H1 (cell line): ENCODE measurements around the gene CFAP161. TPM values are rescaled to one million over a fixed set of nuclear protein-coding genes. Genes with fewer than 3 reads are reported as not detected.

Experiments used
- CTCF ChIA-PET: fragments of 300-600 bp; sonication (Branson Sonifier 250); formaldehyde crosslinking; loops from one replicate; lab custom pipeline; 2021; ENCODE audit not compliant: partially characterized antibody; lab: Charles Lee
- POLR2A ChIA-PET: fragments of 300-600 bp; sonication (Branson Sonifier 250); formaldehyde crosslinking; loops from one replicate; lab custom pipeline; 2021; ENCODE audit warnings: inconsistent platforms; ENCODE audit not compliant: partially characterized antibody; lab: Charles Lee
- DNase-seq, 2 experiments: peaks; one replicate each; pipeline versions ENCODE4 v3.0.0 to v3.0.0-alpha.2; 2010 to 2022; ENCODE audit warnings: low spot score in 2 of 2, low read depth in 1 of 2, mixed read lengths in 1 of 2
- FAIRE-seq: peaks from 2 replicates; lab custom pipeline; 2011; peaks lifted over from hg19 to GRCh38; lab: Jason Lieb, UNC
- H2AFZ ChIP-seq: 2 replicates; pipeline ENCODE4 v1.8.1; 2012; ENCODE audit warnings: low read length, inconsistent platforms
- H2AK5ac ChIP-seq: 2 replicates; pipeline ENCODE4 v1.6.1; 2013; ENCODE audit warnings: low read depth, low read length
- H2BK120ac ChIP-seq: replicated peaks from 2 replicates; pipeline ENCODE3; 2013; ENCODE audit warnings: low read depth, low read length, inconsistent platforms
- H2BK12ac ChIP-seq: 2 replicates; pipeline ENCODE4 v1.6.1; 2013; ENCODE audit warnings: low read depth, low read length
- H2BK15ac ChIP-seq: 2 replicates; pipeline ENCODE4 v1.6.1; 2013; ENCODE audit warnings: low read length
- H2BK20ac ChIP-seq: 2 replicates; pipeline ENCODE4 v1.6.1; 2013; ENCODE audit warnings: low read length
- H2BK5ac ChIP-seq: 2 replicates; pipeline ENCODE4 v1.6.1; 2013; ENCODE audit warnings: low read depth, low read length
- H3K14ac ChIP-seq: 2 replicates; pipeline ENCODE4 v1.6.1; 2013; ENCODE audit warnings: inconsistent platforms; ENCODE audit not compliant: insufficient read length
- H3K18ac ChIP-seq: 2 replicates; pipeline ENCODE4 v1.6.1; 2013; ENCODE audit warnings: low read length; ENCODE audit errors: extremely low read depth
- H3K23ac ChIP-seq: 2 replicates; pipeline ENCODE4 v1.6.1; 2013; ENCODE audit warnings: inconsistent platforms; ENCODE audit not compliant: insufficient read length
- H3K23me2 ChIP-seq: 2 replicates; pipeline ENCODE4 v1.6.1; 2013; ENCODE audit warnings: low read depth, low read length
- H3K27ac ChIP-seq: 2 replicates; pipeline ENCODE4 v1.6.1; 2011; ENCODE audit warnings: low read depth, low read length, inconsistent platforms
- H3K27me3 ChIP-seq, 4 experiments: replicated peaks in 1 of 4; 1 replicate in 1 of 4; 2 replicates in 3 of 4; pipeline versions ENCODE4 v1.6.1 to v1.8.1; 2011 to 2013; ENCODE audit warnings: low read length in 3 of 4, mild to moderate bottlenecking in 3 of 4, inconsistent platforms in 2 of 4, mixed read lengths in 2 of 4, moderate library complexity in 1 of 4; ENCODE audit not compliant: control insufficient read depth in 3 of 4, insufficient read depth in 3 of 4; ENCODE audit errors: extremely low read depth in 1 of 4
- H3K36me3 ChIP-seq, 4 experiments: 2 replicates each; pipeline versions ENCODE4 v1.6.1 to v1.8.1; 2011 to 2013; ENCODE audit warnings: mild to moderate bottlenecking in 4 of 4, low read length in 3 of 4, moderate library complexity in 2 of 4, control low read depth in 1 of 4, inconsistent platforms in 1 of 4; ENCODE audit not compliant: insufficient read depth in 4 of 4, control insufficient read depth in 2 of 4
- H3K4ac ChIP-seq: replicated peaks from 2 replicates; pipeline ENCODE3; 2013; ENCODE audit warnings: low read length, low read depth, mixed read lengths, inconsistent platforms; ENCODE audit not compliant: insufficient read length
- H3K4me1 ChIP-seq, 4 experiments: replicated peaks in 1 of 4; 1 replicate in 1 of 4; 2 replicates in 3 of 4; pipeline versions ENCODE4 v1.6.1 to v1.8.1; 2011 to 2013; ENCODE audit warnings: low read length in 3 of 4, inconsistent platforms in 2 of 4, mixed read lengths in 1 of 4; ENCODE audit not compliant: insufficient read depth in 4 of 4, control insufficient read depth in 3 of 4
- H3K4me2 ChIP-seq, 2 experiments: 2 replicates each; pipeline versions ENCODE4 v1.6.1 to v1.8.1; 2011 to 2013; ENCODE audit warnings: low read depth in 2 of 2, low read length in 2 of 2, control low read depth in 1 of 2, inconsistent platforms in 1 of 2, mild to moderate bottlenecking in 1 of 2; ENCODE audit not compliant: insufficient read depth in 1 of 2
- H3K4me3 ChIP-seq, 4 experiments: fragments of 200-600, 300-600 bp in 1 of 4; sonication (generic), shearing (Covaris generic), sonication (Bioruptor Twin) in 1 of 4; 2 replicates each; pipeline versions ENCODE4 v1.5.1 to v1.8.1; 2011 to 2016; ENCODE audit warnings: low read length in 4 of 4, low read depth in 3 of 4, control low read depth in 2 of 4, inconsistent platforms in 2 of 4, mild to moderate bottlenecking in 2 of 4, mixed read lengths in 1 of 4, moderate library complexity in 1 of 4; ENCODE audit not compliant: insufficient read depth in 2 of 4; ENCODE audit errors: extremely low read depth in 1 of 4
- H3K56ac ChIP-seq: replicated peaks from 2 replicates; pipeline ENCODE3; 2013; ENCODE audit warnings: low read depth, mild to moderate bottlenecking, mixed read lengths, low read length, inconsistent platforms; ENCODE audit not compliant: insufficient read length
- H3K79me1 ChIP-seq: 2 replicates; pipeline ENCODE4 v1.6.1; 2013; ENCODE audit warnings: low read depth, low read length, control low read depth
- H3K79me2 ChIP-seq, 2 experiments: 2 replicates each; pipeline versions ENCODE4 v1.6.1 to v1.8.1; 2012 to 2013; ENCODE audit warnings: low read length in 2 of 2, mild to moderate bottlenecking in 2 of 2, inconsistent platforms in 1 of 2; ENCODE audit not compliant: insufficient read depth in 2 of 2, control insufficient read depth in 1 of 2
- H3K9ac ChIP-seq, 4 experiments: replicated peaks in 1 of 4; 1 replicate in 1 of 4; 2 replicates in 3 of 4; pipeline versions ENCODE4 v1.6.1 to v1.8.1; 2011 to 2013; ENCODE audit warnings: low read depth in 3 of 4, low read length in 3 of 4, control low read depth in 2 of 4, mild to moderate bottlenecking in 2 of 4, moderate library complexity in 2 of 4, inconsistent platforms in 1 of 4; ENCODE audit errors: extremely low read depth in 1 of 4
- H3K9me3 ChIP-seq, 2 experiments: 2 replicates each; pipeline versions ENCODE4 v1.6.1 to v1.8.1; 2012 to 2013; ENCODE audit warnings: mild to moderate bottlenecking in 2 of 2, moderate library complexity in 2 of 2, control low read depth in 1 of 2, inconsistent platforms in 1 of 2, low read depth in 1 of 2, low read length in 1 of 2, mixed read lengths in 1 of 2; ENCODE audit not compliant: insufficient read depth in 2 of 2
- H4K20me1 ChIP-seq, 2 experiments: replicated peaks in 1 of 2; 2 replicates each; pipeline versions ENCODE3 to v1.8.1; 2011 to 2013; ENCODE audit warnings: inconsistent platforms in 2 of 2, low read length in 2 of 2, mild to moderate bottlenecking in 1 of 2; ENCODE audit not compliant: insufficient read depth in 2 of 2, control insufficient read depth in 1 of 2
- H4K5ac ChIP-seq: 2 replicates; pipeline ENCODE4 v1.6.1; 2013; ENCODE audit warnings: low read length, low read depth, mixed read lengths, inconsistent platforms; ENCODE audit not compliant: insufficient read length
- H4K8ac ChIP-seq: 2 replicates; pipeline ENCODE4 v1.8.0; 2013; ENCODE audit warnings: mild to moderate bottlenecking, moderate library complexity, low read length, inconsistent platforms; ENCODE audit not compliant: insufficient read depth; ENCODE audit errors: extremely low read depth
- H4K91ac ChIP-seq: replicated peaks from 2 replicates; pipeline ENCODE3; 2013; ENCODE audit warnings: low read length, mixed read lengths, inconsistent platforms; ENCODE audit not compliant: insufficient read length
- NRF1 ChIP-seq: IDR thresholded peaks from 2 replicates; pipeline ENCODE4 v1.6.1; 2011; ENCODE audit warnings: mild to moderate bottlenecking, low read depth, low read length, improper control_type of control experiment
- TBP ChIP-seq: IDR thresholded peaks from 2 replicates; pipeline ENCODE4 v1.6.1; 2011; ENCODE audit warnings: low read depth, low read length, improper control_type of control experiment
- WGBS, 2 experiments: shearing (Covaris generic) in 1 of 2; methylation state at CpG; one replicate each; pipeline versions ENCODE4 v1.1.6 to v1.1.7; 2013 to 2015; ENCODE audit warnings: low lambda C conversion rate in 2 of 2, mixed read lengths in 2 of 2, inconsistent platforms in 1 of 2, low coverage in 1 of 2, missing lambda C conversion rate in 1 of 2; ENCODE audit not compliant: insufficient replicate concordance in 2 of 2, insufficient coverage in 1 of 2, insufficient read length in 1 of 2; ENCODE audit errors: extremely low coverage in 1 of 2, missing lambda C conversion rate in 1 of 2; 5-methylcytosine and 5-hydroxymethylcytosine counted together
- polyA plus RNA-seq, 7 experiments: library from polyadenylated mRNA; depleted of rRNA in 3 of 7; stranded (reverse) in 5 of 7; unstranded in 2 of 7; fragments of >200 nt in 5 of 7; fragments of 200-250 nt in 2 of 7; gene quantifications; 1 replicate in 5 of 7; 2 replicates in 1 of 7; 4 replicates in 1 of 7; pipeline versions ENCODE4 v1.2.1 to v1.2.3, GENCODE V29; 2011 to 2013; ENCODE audit warnings: missing spikeins in 2 of 7, mixed read lengths in 2 of 7
- total RNA-seq: library from RNA; stranded (reverse); fragmentation: NEBNext Ultra II Directional; extraction: Animal tissue kit (Norgen Biotek cat#: 25700); gene quantifications from 2 replicates; pipeline ENCODE4 v1.2.1, GENCODE V29; 2021

CFAP161 gene
- total and polyA plus RNA-seq, 2 of the 8 experiments (the other 6 are each of a cell fraction or from before 2014, with no cell fraction given), result 0.05 TPM; not detected in 1

GRCh38 chr15:81197688-81198281 lies 63.7 kb downstream of the CFAP161 start:
- H4K5ac ChIP-seq, result no peak overlapping the region
- H3K4me1 ChIP-seq, result no peaks in the 10 kb centered on the region
- H2BK120ac ChIP-seq, result no peak overlapping the region
- CTCF ChIA-PET, result interaction anchor here (0.7 to 6.5 kb wide), 5 partner anchors 12 to 70 kb away, joined by 3 to 46 read pairs (median 5); no protein-coding TSS in a partner anchor
- no peaks in the 10 kb centered on the region for H3K79me2 ChIP-seq
- no peaks in the 10 kb centered on the region for H3K36me3 ChIP-seq
- no peaks in the 10 kb centered on the region for H4K20me1 ChIP-seq
- H2BK5ac ChIP-seq, result no peak overlapping the region
- H3K27ac ChIP-seq, result no peak overlapping the region
- no peak overlapping the region for H2BK20ac ChIP-seq
- H2BK12ac ChIP-seq, result no peak overlapping the region
- no peak for FAIRE-seq
- no peaks in the 10 kb centered on the region for H3K27me3 ChIP-seq
- H3K56ac ChIP-seq, result no peak overlapping the region
- no peak for DNase-seq
- no peak overlapping the region for H4K8ac ChIP-seq
- no peaks in the 10 kb centered on the region; the same call in 1 of the 2 replicates for H3K23me2 ChIP-seq
- POLR2A ChIA-PET, result no interaction called here
- H3K23ac ChIP-seq, result no peak overlapping the region
- H3K9me3 ChIP-seq, result no peaks in the 10 kb centered on the region
- no peaks in the 10 kb centered on the region for H3K79me1 ChIP-seq
- H2AFZ ChIP-seq, result 0 out of 2 replicates have a peak overlapping the region, but pooled peaks have one; percentile 36
- H4K91ac ChIP-seq, result no peak overlapping the region
- no peak overlapping the region for H3K9ac ChIP-seq
- no peak overlapping the region for H3K18ac ChIP-seq
- no peak overlapping the region for H3K14ac ChIP-seq
- no peak overlapping the region for H2AK5ac ChIP-seq
- WGBS, 2 experiments, result 84% methylated on average over 7 of the region's 7 CpGs; no CpG with 5 or more reads in 1 of the 2 experiments
- H3K4me3 ChIP-seq, result no peak overlapping the region
- no peak overlapping the region for H3K4ac ChIP-seq
- TF ChIP-seq NRF1, result no peak
- peak; percentile 51; the same call in 1 of the 2 replicates for TF ChIP-seq TBP
- TF ChIP-seq, all 59 proteins: peak for 1
- Histone ChIP-seq H3K4me2 (no peak overlapping the region), H2BK15ac (no peak overlapping the region)

Other genes starting within 250 kb of the CFAP161 start
- 28.3 and 30.2 TPM in 2 replicates for gene MESD, start 144.5 kb upstream of the CFAP161 start, total RNA-seq
- 9.0 and 11.0 TPM in 2 replicates for gene MESD, start 144.5 kb upstream of the CFAP161 start, polyA plus RNA-seq (2011; rRNA removed)
- 19.8 and 20.5 TPM in 2 replicates for gene TLNRD1, start 133.3 kb upstream of the CFAP161 start, total RNA-seq
- 12.2 and 15.5 TPM in 2 replicates for gene TLNRD1, start 133.3 kb upstream of the CFAP161 start, polyA plus RNA-seq (2011; rRNA removed)
- gene IL16, start 62.6 kb downstream of the CFAP161 start, total RNA-seq, result 0.09 and 0.46 TPM in 2 replicates
- gene IL16, start 62.6 kb downstream of the CFAP161 start, polyA plus RNA-seq (2011; rRNA removed), result 0.03 and 0.16 TPM in 2 replicates
- gene STARD5, start 189.9 kb downstream of the CFAP161 start, total RNA-seq, result 5.5 and 5.8 TPM in 2 replicates
- 10.0 and 10.4 TPM in 2 replicates for gene STARD5, start 189.9 kb downstream of the CFAP161 start, polyA plus RNA-seq (2011; rRNA removed)
- gene TMC3, start 239.9 kb downstream of the CFAP161 start, total RNA-seq, result not detected in 2 replicates
- gene TMC3, start 239.9 kb downstream of the CFAP161 start, polyA plus RNA-seq (2011; rRNA removed), result not detected in 2 replicates